SHP77 treated with DMSO at 0.1 percent for 48 hours (cell line): ENCODE results near the gene CCDC188.

Experiments
- DNase-seq: peaks from one replicate; lab custom pipeline; 2025; lab: John Stamatoyannopoulos, UW

Gene CCDC188

GRCh38 chr22:20150381-20151275 is at the start of gene CCDC188:
CCDC188 (minus strand) TSS chr22:20151055; CDS start chr22:20150986, 69 bp downstream.
- DNase-seq: no peak

GRCh38 chr22:20199906-20200305 is 49.1 kb upstream of the CCDC188 start:
- no peak for DNase-seq

GRCh38 chr22:20199413-20199842 is 48.6 kb upstream of the CCDC188 start:
- no peak for DNase-seq

GRCh38 chr22:20198557-20199319 is 47.9 kb upstream of the CCDC188 start:
- no peak for DNase-seq

- no peak for DNase-seq
Measured at GRCh38 chr22:20197407-20198030, 46.7 kb upstream of the CCDC188 start.

GRCh38 chr22:20196094-20196842 is 45.4 kb upstream of the CCDC188 start:
- DNase-seq: no peak

- DNase-seq: no peak
Measured at GRCh38 chr22:20194681-20195593, 44.1 kb upstream of the CCDC188 start.

- no peak for DNase-seq
Measured at GRCh38 chr22:20193761-20194494, 43.1 kb upstream of the CCDC188 start.

- no peak for DNase-seq
Measured at GRCh38 chr22:20192972-20193760, 42.3 kb upstream of the CCDC188 start.

- no peak for DNase-seq
Measured at GRCh38 chr22:20192293-20192971, 41.6 kb upstream of the CCDC188 start.

GRCh38 chr22:20191803-20192202 is 40.9 kb upstream of the CCDC188 start:
- no peak for DNase-seq

- no peak for DNase-seq
Measured at GRCh38 chr22:20191000-20191515, 40.2 kb upstream of the CCDC188 start.

GRCh38 chr22:20188567-20188877 is 37.7 kb upstream of the CCDC188 start:
- DNase-seq: no peak

GRCh38 chr22:20187777-20188566 is 37.1 kb upstream of the CCDC188 start:
- DNase-seq: no peak

- DNase-seq: no peak
Measured at GRCh38 chr22:20186871-20187546, 36.2 kb upstream of the CCDC188 start.

- DNase-seq: no peak
Measured at GRCh38 chr22:20186183-20186870, 35.5 kb upstream of the CCDC188 start.

- DNase-seq: no peak
Measured at GRCh38 chr22:20185750-20186149, 34.9 kb upstream of the CCDC188 start.
